Loucy (cell line): ENCODE measurements around the gene IGF2.

Experiments used
- H2AFZ ChIP-seq: fragments of 200-600 bp; sonication (generic); 2 replicates; pipeline ENCODE4 v1.6.0; 2016; ENCODE audit warnings: antibody characterized with exemption, mild to moderate bottlenecking, low read length, moderate library complexity
- H3F3A ChIP-seq: fragments of 200-600 bp; 2 replicates; pipeline ENCODE4 v1.6.0; 2016; ENCODE audit warnings: antibody characterized with exemption, low read depth, mild to moderate bottlenecking
- H3K27me3 ChIP-seq: fragments of 200-600 bp; sonication (generic); 2 replicates; pipeline ENCODE4 v1.6.1; 2014; ENCODE audit warnings: low read length, mild to moderate bottlenecking; ENCODE audit not compliant: insufficient read depth, poor library complexity, severe bottlenecking
- H3K36me3 ChIP-seq: fragments of 200-600 bp; sonication (generic); 2 replicates; pipeline ENCODE4 v1.6.1; 2016; ENCODE audit warnings: low read length; ENCODE audit not compliant: insufficient read depth
- H3K4me1 ChIP-seq: fragments of 200-600 bp; sonication (generic); 2 replicates; pipeline ENCODE4 v1.5.1; 2014; ENCODE audit warnings: low read length, mild to moderate bottlenecking; ENCODE audit not compliant: insufficient read depth, poor library complexity, severe bottlenecking
- H3K4me2 ChIP-seq: fragments of 200-600 bp; sonication (generic); 2 replicates; pipeline ENCODE4 v1.6.0; 2014; ENCODE audit warnings: antibody characterized with exemption, low read length, low read depth, mild to moderate bottlenecking; ENCODE audit not compliant: poor library complexity, severe bottlenecking
- H3K4me3 ChIP-seq: fragments of 200-600 bp; sonication (generic); 2 replicates; pipeline ENCODE4 v1.5.1; 2014; ENCODE audit warnings: low read length, mild to moderate bottlenecking, mixed read lengths; ENCODE audit not compliant: poor library complexity, severe bottlenecking
- H3K79me2 ChIP-seq: fragments of 200-600 bp; sonication (generic); 2 replicates; pipeline ENCODE4 v1.6.1; 2014; ENCODE audit warnings: low read length; ENCODE audit not compliant: insufficient read depth
- H3K9ac ChIP-seq: fragments of 200-600 bp; sonication (generic); 2 replicates; pipeline ENCODE4 v1.6.0; 2014; ENCODE audit warnings: mild to moderate bottlenecking, low read depth, low read length, moderate library complexity; ENCODE audit not compliant: poor library complexity, severe bottlenecking
- H3K9me2 ChIP-seq: fragments of 200-600 bp; sonication (generic); replicated peaks from 2 replicates; pipeline ENCODE4 v1.6.1; 2016; ENCODE audit warnings: low read depth, low read length, mixed read lengths
- H3K9me3 ChIP-seq: fragments of 200-600 bp; sonication (generic); 2 replicates; pipeline ENCODE4 v1.6.1; 2014; ENCODE audit warnings: mild to moderate bottlenecking, antibody characterized with exemption, low read length, low read depth; ENCODE audit not compliant: insufficient read depth
- H4K20me1 ChIP-seq: fragments of 200-600 bp; sonication (generic); 2 replicates; pipeline ENCODE4 v1.6.0; 2014; ENCODE audit warnings: antibody characterized with exemption, low read length, mild to moderate bottlenecking; ENCODE audit not compliant: insufficient read depth, poor library complexity, severe bottlenecking
- CTCF ChIP-seq: fragments of 200-600 bp; sonication (generic); conservative IDR thresholded peaks from 2 replicates; pipeline ENCODE4 v1.5.1; 2014; ENCODE audit warnings: mild to moderate bottlenecking, antibody characterized with exemption, low read length
- EZH2phosphoT487 ChIP-seq: fragments of 200-600 bp; IDR thresholded peaks from 2 replicates; pipeline ENCODE4 v1.6.1; 2018; ENCODE audit warnings: antibody characterized with exemption, mild to moderate bottlenecking, moderate library complexity, borderline replicate concordance

The IGF2 gene

GRCh38 chr11:2130881-2131352 lies 8.3 kb downstream of the IGF2 start:
- Histone ChIP-seq H3K36me3 (no peaks in the 10 kb centered on the region), H3K4me2 (no peak overlapping the region), H3K79me2 (no peaks in the 10 kb centered on the region), H3F3A (no peaks in the 10 kb centered on the region), H4K20me1 (no peaks in the 10 kb centered on the region), H3K9ac (no peak overlapping the region), H2AFZ (no peak overlapping the region), H3K27me3 (no peaks in the 10 kb centered on the region), H3K4me3 (no peak overlapping the region), H3K9me3 (no peaks in the 10 kb centered on the region), H3K4me1 (no peaks in the 10 kb centered on the region), H3K9me2 (no peaks in the 10 kb centered on the region)
- TF ChIP-seq EZH2phosphoT487 (no peak), CTCF (no peak)

- Histone ChIP-seq H3K4me3 (no peak overlapping the region), H3K36me3 (no peaks in the 10 kb centered on the region)
- no peak for TF ChIP-seq EZH2phosphoT487
- TF ChIP-seq CTCF = no peak
Measured at GRCh38 chr11:2129699-2130366, 9.4 kb downstream of the IGF2 start.

GRCh38 chr11:2129308-2129698 lies 9.9 kb downstream of the IGF2 start:
- no peaks in the 10 kb centered on the region for H4K20me1 ChIP-seq
- H3K9me3 ChIP-seq = no peaks in the 10 kb centered on the region
- no peaks in the 10 kb centered on the region for H3K27me3 ChIP-seq
- H3K4me1 ChIP-seq = no peaks in the 10 kb centered on the region
- H3K36me3 ChIP-seq = no peaks in the 10 kb centered on the region
- H3K4me3 ChIP-seq = no peak overlapping the region
- no peaks in the 10 kb centered on the region for H3K79me2 ChIP-seq
- no peak for TF ChIP-seq EZH2phosphoT487
- no peak for TF ChIP-seq CTCF
- no peaks in the 10 kb centered on the region for H3K9me2 ChIP-seq
- H3K4me2 ChIP-seq = no peak overlapping the region
- H3K9ac ChIP-seq = no peak overlapping the region
- H3F3A ChIP-seq = no peaks in the 10 kb centered on the region
- no peak overlapping the region for H2AFZ ChIP-seq

More at GRCh38 chr11:2129699-2130366, 9.4 kb downstream of the IGF2 start:
- no peak overlapping the region for H3K9ac ChIP-seq
- no peaks in the 10 kb centered on the region for H3K9me2 ChIP-seq
- H3K9me3 ChIP-seq = no peaks in the 10 kb centered on the region
- no peaks in the 10 kb centered on the region for H4K20me1 ChIP-seq
- no peaks in the 10 kb centered on the region for H3K4me1 ChIP-seq
- no peaks in the 10 kb centered on the region for H3K79me2 ChIP-seq
- H3K27me3 ChIP-seq = no peaks in the 10 kb centered on the region
- no peak overlapping the region for H2AFZ ChIP-seq
- no peak overlapping the region for H3K4me2 ChIP-seq
- no peaks in the 10 kb centered on the region for H3F3A ChIP-seq
